ENCODE measurements around the gene ST8SIA5. TPM values are rescaled to one million over a fixed set of nuclear protein-coding genes. Genes with fewer than 3 reads are reported as not detected.

The ST8SIA5 gene
- polyA plus RNA-seq, 1 of the 3 experiments (the other 2 are of a cell fraction): 0.08 TPM

DNA sequence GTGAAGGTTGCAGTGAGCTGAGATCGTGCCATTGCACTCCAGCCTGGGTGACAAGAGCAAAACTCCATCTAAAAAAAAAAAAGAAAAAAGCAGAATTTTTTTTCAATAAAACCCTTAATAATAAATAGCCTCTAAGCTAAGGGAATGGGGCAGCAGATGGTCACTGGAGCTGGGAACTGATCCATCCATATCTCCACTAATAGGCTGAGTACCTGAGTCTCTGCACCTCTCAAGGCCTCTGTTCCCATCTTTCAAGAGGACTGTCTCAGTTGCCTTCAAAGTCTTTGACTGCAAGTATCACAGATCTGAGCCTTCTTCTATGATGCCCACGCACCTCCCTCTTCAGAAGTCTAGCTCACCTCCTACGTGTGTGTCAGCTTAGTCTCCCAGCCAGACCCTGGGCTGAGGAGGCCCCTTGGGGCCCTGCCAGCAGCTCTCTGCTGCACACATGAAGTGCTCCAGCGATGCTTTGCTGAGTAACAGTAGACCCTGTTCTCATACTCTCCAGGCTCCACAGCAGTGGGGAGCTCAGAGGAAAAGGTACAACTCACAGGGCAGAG lies 32.9 kb downstream of the ST8SIA5 start:
- no peaks in the 10 kb centered on the region for H3K27me3 ChIP-seq (ENCODE audit: insufficient read depth)
- H3K36me3 ChIP-seq (replicated peaks in 1 of 2; ENCODE audit: control insufficient read depth in 1 of 2, insufficient read depth in 2 of 2, low read length in 1 of 2): no peaks in the 10 kb centered on the region
- no peak overlapping the region for H2AFZ ChIP-seq (ENCODE audit: low read depth)
- TF ChIP-seq TCF12 (IDR thresholded peaks at IDR 0.05): no peak
- TF ChIP-seq TEAD4 (IDR thresholded peaks at IDR 0.05; ENCODE audit: borderline replicate concordance, insufficient read depth): no peak
- TF ChIP-seq GATA2 (CRISPR knock-in tag; IDR thresholded peaks at IDR 0.05): no peak
- TF ChIP-seq REST (IDR thresholded peaks at IDR 0.05; ENCODE audit: low read depth, low read length): no peak
- TF ChIP-seq MAX (IDR thresholded peaks at IDR 0.05; ENCODE audit: low read depth): no peak
- no peak for TF ChIP-seq USF2 (IDR thresholded peaks at IDR 0.05; ENCODE audit: borderline replicate concordance, low read depth, low read length)
- TF ChIP-seq POLR2AphosphoS5 (IDR thresholded peaks at IDR 0.05; ENCODE audit: low read depth, low read length): no peak
- TF ChIP-seq RAD21 (IDR thresholded peaks at IDR 0.05; ENCODE audit: low read length): no peak
- no peak for TF ChIP-seq RFX5 (IDR thresholded peaks at IDR 0.05; ENCODE audit: low read length)
- TF ChIP-seq SMC3 (IDR thresholded peaks at IDR 0.05; ENCODE audit: low read depth, low read length): no peak
- no peak for TF ChIP-seq ZBTB33 (IDR thresholded peaks at IDR 0.05; ENCODE audit: borderline replicate concordance, low read depth)
- no peak for TF ChIP-seq SIN3A (IDR thresholded peaks at IDR 0.05; ENCODE audit: borderline replicate concordance, low read depth, low read length)
- TF ChIP-seq FOXJ3 (CRISPR knock-in tag; IDR thresholded peaks at IDR 0.05): no peak
- no peak for TF ChIP-seq RXRA (IDR thresholded peaks at IDR 0.05; ENCODE audit: borderline replicate concordance, low read depth)
- no peak for TF ChIP-seq RCOR1 (IDR thresholded peaks at IDR 0.05; ENCODE audit: low read length)
- TF ChIP-seq YY1 (IDR thresholded peaks at IDR 0.05; ENCODE audit: low read depth): no peak
- TF ChIP-seq TAF1 (IDR thresholded peaks at IDR 0.05; ENCODE audit: borderline replicate concordance, low read depth, low read length): no peak
- POLR2A ChIA-PET: no interaction called here
- H3K27ac ChIP-seq (ENCODE audit: low read depth in 2 of 2, low read length in 1 of 2): no peak overlapping the region
- H3K4me3 ChIP-seq (ENCODE audit: low read depth in 2 of 2, low read length in 1 of 2): no peak overlapping the region
- H3K79me2 ChIP-seq (ENCODE audit: insufficient read depth): no peaks in the 10 kb centered on the region
- H3K4me1 ChIP-seq (ENCODE audit: control insufficient read depth in 1 of 2, insufficient read depth in 2 of 2, low read depth in 1 of 2, low read length in 1 of 2): peaks cover 0 to 4% of the 10 kb centered on the region in 2 experiments; a peak in 1 of 4 replicates
- no peaks in the 10 kb centered on the region for H3F3A ChIP-seq (replicated peaks; ENCODE audit: insufficient read depth)
- no peaks in the 10 kb centered on the region for H4K20me1 ChIP-seq (ENCODE audit: insufficient read depth)
- CTCF ChIA-PET: no interaction called here
- no peak overlapping the region for H3K9ac ChIP-seq
- H3K4me2 ChIP-seq: no peak overlapping the region
- no peak for DNase-seq
- 30% methylated on average over 4 of the region's 4 CpGs for WGBS (ENCODE audit: low lambda C conversion rate)
- H3K9me2 ChIP-seq: no peaks in the 10 kb centered on the region
- no peaks in the 10 kb centered on the region for H3K9me3 ChIP-seq

All from SK-N-SH (cell line).